GM20431 (cell line): ENCODE data around the gene TNRC18.

ENCODE experiments used
- in situ Hi-C: fragments of 300-500 bp; cut with MseI, MboI; formaldehyde crosslinking; loops from one replicate; pipeline ENCODE4 v1.15.0; 2020; ENCODE audit warnings: low sequenced_read_pairs; ENCODE audit not compliant: unreplicated experiment

The TNRC18 gene

GRCh38 chr7:5452470-5452899 lies 28.9 kb upstream of the TNRC18 start:
- in situ Hi-C loops, result loop anchor here (25.0 kb wide), 1 partner anchor 90 kb away; no protein-coding TSS in a partner anchor

GRCh38 chr7:5451391-5451790 lies 27.8 kb upstream of the TNRC18 start:
- in situ Hi-C loops, result loop anchor here (25.0 kb wide), 1 partner anchor 89 kb away; no protein-coding TSS in a partner anchor

- in situ Hi-C loops, result loop anchor here (25.0 kb wide), 1 partner anchor 88 kb away; no protein-coding TSS in a partner anchor
Observed at GRCh38 chr7:5450549-5451327, 27.1 kb upstream of the TNRC18 start.

- in situ Hi-C loops, result no loop called here
Observed at GRCh38 chr7:5448378-5449037, 24.9 kb upstream of the TNRC18 start.

GRCh38 chr7:5445981-5446594 lies 22.5 kb upstream of the TNRC18 start:
- in situ Hi-C loops, result no loop called here

- in situ Hi-C loops, result no loop called here
Observed at GRCh38 chr7:5443678-5444077, 20.0 kb upstream of the TNRC18 start.

- in situ Hi-C loops, result no loop called here
Observed at GRCh38 chr7:5442757-5443305, 19.2 kb upstream of the TNRC18 start.

- in situ Hi-C loops, result no loop called here
Observed at GRCh38 chr7:5441840-5442503, 18.3 kb upstream of the TNRC18 start.

- in situ Hi-C loops, result no loop called here
Observed at GRCh38 chr7:5439572-5440496, 16.2 kb upstream of the TNRC18 start.

- in situ Hi-C loops, result no loop called here
Observed at GRCh38 chr7:5439209-5439571, 15.6 kb upstream of the TNRC18 start.

GRCh38 chr7:5437987-5438386 lies 14.4 kb upstream of the TNRC18 start:
- in situ Hi-C loops, result no loop called here

- in situ Hi-C loops, result no loop called here
Observed at GRCh38 chr7:5437348-5437892, 13.8 kb upstream of the TNRC18 start.

- in situ Hi-C loops, result no loop called here
Observed at GRCh38 chr7:5436003-5436678, 12.5 kb upstream of the TNRC18 start.

- in situ Hi-C loops, result no loop called here
Observed at GRCh38 chr7:5435291-5436002, 11.8 kb upstream of the TNRC18 start.

GRCh38 chr7:5433181-5433580 lies 9.5 kb upstream of the TNRC18 start:
- in situ Hi-C loops, result no loop called here

GRCh38 chr7:5432691-5433090 lies 9.1 kb upstream of the TNRC18 start:
- in situ Hi-C loops, result no loop called here

GRCh38 chr7:5431560-5432015 lies 8.0 kb upstream of the TNRC18 start:
- in situ Hi-C loops, result no loop called here

GRCh38 chr7:5430612-5430947 lies 6.9 kb upstream of the TNRC18 start:
- in situ Hi-C loops, result no loop called here
